Dendritic cell treated with granulocyte-macrophage colony-stimulating factor and Interleukin-4, amounts not matched to agents 40 ng/mL and 50 ng/mL, for 4 days (primary cell): ENCODE measurements around the gene PPM1L.

Source experiments
- H3K27ac Mint-ChIP-seq: one replicate; pipeline ENCODE4 v1.8.0; 2022; ENCODE audit warnings: mild to moderate bottlenecking, mixed read lengths
- H3K27me3 Mint-ChIP-seq: one replicate; pipeline ENCODE4 v1.8.0; 2022; ENCODE audit warnings: mild to moderate bottlenecking, mixed read lengths
- H3K36me3 Mint-ChIP-seq: one replicate; pipeline ENCODE4 v1.8.0; 2022; ENCODE audit warnings: low read depth, mixed read lengths
- H3K4me1 Mint-ChIP-seq: one replicate; pipeline ENCODE4 v1.8.0; 2022; ENCODE audit warnings: low read depth, mixed read lengths
- H3K4me3 Mint-ChIP-seq: one replicate; pipeline ENCODE4 v1.8.0; 2022; ENCODE audit warnings: mild to moderate bottlenecking, moderate library complexity, mixed read lengths
- H3K9me3 Mint-ChIP-seq: one replicate; pipeline ENCODE4 v1.8.0; 2022; ENCODE audit warnings: mixed read lengths
- intact Hi-C: fragments of 100-400 bp; cut with micrococcal nuclease; formaldehyde crosslinking; loops from one replicate; pipeline ENCODE4 v1.15.0; 2022

Gene PPM1L

GRCh38 chr3:160869825-160870224, 113.8 kb downstream of the PPM1L start:
- H3K36me3 Mint-ChIP-seq: no peaks in the 10 kb centered on the region
- H3K27me3 Mint-ChIP-seq: no peaks in the 10 kb centered on the region
- intact Hi-C loops: no loop called here
- H3K4me1 Mint-ChIP-seq: peaks cover 7% of the 10 kb centered on the region
- H3K9me3 Mint-ChIP-seq: no peaks in the 10 kb centered on the region
- no peak overlapping the region for H3K4me3 Mint-ChIP-seq
- H3K27ac Mint-ChIP-seq: no peak overlapping the region

GRCh38 chr3:160870327-160870726, 114.3 kb downstream of the PPM1L start:
- H3K27me3 Mint-ChIP-seq: no peaks in the 10 kb centered on the region
- peaks cover 7% of the 10 kb centered on the region for H3K4me1 Mint-ChIP-seq
- no peaks in the 10 kb centered on the region for H3K9me3 Mint-ChIP-seq
- no peaks in the 10 kb centered on the region for H3K36me3 Mint-ChIP-seq
- intact Hi-C loops: no loop called here
- H3K27ac Mint-ChIP-seq: no peak overlapping the region
- H3K4me3 Mint-ChIP-seq: no peak overlapping the region

GRCh38 chr3:160874736-160875135, 118.7 kb downstream of the PPM1L start:
- peaks cover 23% of the 10 kb centered on the region for H3K4me1 Mint-ChIP-seq
- intact Hi-C loops: no loop called here

GRCh38 chr3:160876643-160877042, 120.6 kb downstream of the PPM1L start:
- H3K27ac Mint-ChIP-seq: no peak overlapping the region
- peaks cover 9% of the 10 kb centered on the region for H3K36me3 Mint-ChIP-seq
- peaks cover 37% of the 10 kb centered on the region for H3K4me1 Mint-ChIP-seq
- intact Hi-C loops: no loop called here
- H3K27me3 Mint-ChIP-seq: no peaks in the 10 kb centered on the region
- H3K9me3 Mint-ChIP-seq: peaks cover 13% of the 10 kb centered on the region
- H3K4me3 Mint-ChIP-seq: no peak overlapping the region

More at GRCh38 chr3:160874736-160875135, 118.7 kb downstream of the PPM1L start:
- no peaks in the 10 kb centered on the region for H3K27me3 Mint-ChIP-seq
- peaks cover 9% of the 10 kb centered on the region for H3K36me3 Mint-ChIP-seq
- H3K4me3 Mint-ChIP-seq: no peak overlapping the region
- H3K27ac Mint-ChIP-seq: no peak overlapping the region
- H3K9me3 Mint-ChIP-seq: peaks cover 13% of the 10 kb centered on the region

GRCh38 chr3:160879859-160880258, 123.8 kb downstream of the PPM1L start:
- Mint-ChIP-seq H3K4me3 (no peak overlapping the region), H3K36me3 (peaks cover 9% of the 10 kb centered on the region), H3K4me1 (peaks cover 30% of the 10 kb centered on the region), H3K9me3 (peaks cover 13% of the 10 kb centered on the region), H3K27me3 (no peaks in the 10 kb centered on the region), H3K27ac (no peak overlapping the region)
- intact Hi-C loops: no loop called here

GRCh38 chr3:160883373-160883772, 127.3 kb downstream of the PPM1L start:
- Mint-ChIP-seq H3K27ac (no peak overlapping the region), H3K4me1 (peaks cover 37% of the 10 kb centered on the region), H3K9me3 (peaks cover 25% of the 10 kb centered on the region), H3K4me3 (no peak overlapping the region), H3K36me3 (peaks cover 23% of the 10 kb centered on the region), H3K27me3 (no peaks in the 10 kb centered on the region)
- intact Hi-C loops: no loop called here

- intact Hi-C loops: no loop called here
- H3K27ac Mint-ChIP-seq: no peak overlapping the region
Measured at GRCh38 chr3:160885791-160886286, 129.8 kb downstream of the PPM1L start.

GRCh38 chr3:160886421-160886820, 130.4 kb downstream of the PPM1L start:
- H3K4me1 Mint-ChIP-seq: peaks cover 21% of the 10 kb centered on the region
- no peaks in the 10 kb centered on the region for H3K27me3 Mint-ChIP-seq
- peaks cover 43% of the 10 kb centered on the region for H3K9me3 Mint-ChIP-seq
- intact Hi-C loops: no loop called here
- H3K36me3 Mint-ChIP-seq: peaks cover 23% of the 10 kb centered on the region
- no peak overlapping the region for H3K27ac Mint-ChIP-seq
- no peak overlapping the region for H3K4me3 Mint-ChIP-seq

More at GRCh38 chr3:160885791-160886286, 129.8 kb downstream of the PPM1L start:
- Mint-ChIP-seq H3K9me3 (peaks cover 43% of the 10 kb centered on the region), H3K36me3 (peaks cover 23% of the 10 kb centered on the region), H3K4me1 (peaks cover 24% of the 10 kb centered on the region), H3K4me3 (no peak overlapping the region), H3K27me3 (no peaks in the 10 kb centered on the region)

- peaks cover 5% of the 10 kb centered on the region for H3K4me1 Mint-ChIP-seq
- no peak overlapping the region for H3K4me3 Mint-ChIP-seq
- intact Hi-C loops: no loop called here
- H3K27ac Mint-ChIP-seq: no peak overlapping the region
- H3K36me3 Mint-ChIP-seq: peaks cover 8% of the 10 kb centered on the region
- H3K9me3 Mint-ChIP-seq: peaks cover 20% of the 10 kb centered on the region
- no peaks in the 10 kb centered on the region for H3K27me3 Mint-ChIP-seq
Measured at GRCh38 chr3:160893207-160893606, 137.2 kb downstream of the PPM1L start.

- no peak overlapping the region for H3K27ac Mint-ChIP-seq
- intact Hi-C loops: no loop called here
- no peaks in the 10 kb centered on the region for H3K27me3 Mint-ChIP-seq
- H3K4me3 Mint-ChIP-seq: no peak overlapping the region
- peaks cover 19% of the 10 kb centered on the region for H3K9me3 Mint-ChIP-seq
- peaks cover 21% of the 10 kb centered on the region for H3K4me1 Mint-ChIP-seq
- peaks cover 19% of the 10 kb centered on the region for H3K36me3 Mint-ChIP-seq
Measured at GRCh38 chr3:160904691-160905090, 148.7 kb downstream of the PPM1L start.

- peaks cover 12% of the 10 kb centered on the region for H3K4me1 Mint-ChIP-seq
- no peaks in the 10 kb centered on the region for H3K27me3 Mint-ChIP-seq
- no peak overlapping the region for H3K27ac Mint-ChIP-seq
- intact Hi-C loops: no loop called here
- peaks cover 19% of the 10 kb centered on the region for H3K36me3 Mint-ChIP-seq
- peaks cover 19% of the 10 kb centered on the region for H3K9me3 Mint-ChIP-seq
- H3K4me3 Mint-ChIP-seq: no peak overlapping the region
Measured at GRCh38 chr3:160906646-160907045, 150.6 kb downstream of the PPM1L start.

GRCh38 chr3:160909917-160910316, 153.9 kb downstream of the PPM1L start:
- H3K4me1 Mint-ChIP-seq: peaks cover 11% of the 10 kb centered on the region
- no peaks in the 10 kb centered on the region for H3K27me3 Mint-ChIP-seq
- H3K36me3 Mint-ChIP-seq: peaks cover 14% of the 10 kb centered on the region
- no peak overlapping the region for H3K4me3 Mint-ChIP-seq
- H3K27ac Mint-ChIP-seq: no peak overlapping the region
- intact Hi-C loops: no loop called here
- peaks cover 19% of the 10 kb centered on the region for H3K9me3 Mint-ChIP-seq

GRCh38 chr3:160911411-160911810, 155.4 kb downstream of the PPM1L start:
- Mint-ChIP-seq H3K4me1 (peaks cover 11% of the 10 kb centered on the region), H3K27me3 (no peaks in the 10 kb centered on the region), H3K9me3 (peaks cover 15% of the 10 kb centered on the region), H3K36me3 (peaks cover 10% of the 10 kb centered on the region), H3K4me3 (no peak overlapping the region), H3K27ac (no peak overlapping the region)
- intact Hi-C loops: no loop called here

GRCh38 chr3:160916472-160916871, 160.4 kb downstream of the PPM1L start:
- Mint-ChIP-seq H3K27me3 (no peaks in the 10 kb centered on the region), H3K9me3 (no peaks in the 10 kb centered on the region), H3K4me1 (peaks cover 9% of the 10 kb centered on the region), H3K27ac (no peak overlapping the region), H3K36me3 (no peaks in the 10 kb centered on the region), H3K4me3 (no peak overlapping the region)
- intact Hi-C loops: no loop called here

GRCh38 chr3:160919942-160920341, 163.9 kb downstream of the PPM1L start:
- Mint-ChIP-seq H3K27ac (no peak overlapping the region), H3K4me3 (no peak overlapping the region), H3K27me3 (no peaks in the 10 kb centered on the region), H3K4me1 (peaks cover 9% of the 10 kb centered on the region), H3K36me3 (no peaks in the 10 kb centered on the region), H3K9me3 (no peaks in the 10 kb centered on the region)
- intact Hi-C loops: loop anchor here (10.0 kb wide), 1 partner anchor 165 kb away; the partner anchor contains the start of gene PPM1L
